SK-N-SH (cell line): ENCODE data around the gene ZBTB34. TPM values are rescaled to one million over a fixed set of nuclear protein-coding genes. Genes with fewer than 3 reads are reported as not detected.

ENCODE experiments used
- CTCF ChIA-PET: fragments of 300-600, 350-600 bp; formaldehyde crosslinking; extraction: SDS; loops from one replicate; lab custom pipeline; 2021; lab: Yijun Ruan, JAX
- POLR2A ChIA-PET: fragments of 350-600 bp; sonication (Branson Sonifier 250); formaldehyde crosslinking; extraction: SDS; loops from one replicate; lab custom pipeline; 2020; ENCODE audit warnings: antibody characterized with exemption, inconsistent platforms; lab: Yijun Ruan, JAX
- DNase-seq: peaks from one replicate; pipeline ENCODE4 v3.0.0; 2012
- H2AFZ ChIP-seq: fragments of 200-600 bp; sonication (generic); 2 replicates; pipeline ENCODE4 v1.8.1; 2016; ENCODE audit warnings: antibody characterized with exemption, mild to moderate bottlenecking, low read depth
- H3F3A ChIP-seq: fragments of 200-600 bp; sonication (generic); replicated peaks from 2 replicates; pipeline ENCODE3; 2016; ENCODE audit warnings: antibody characterized with exemption, mild to moderate bottlenecking; ENCODE audit not compliant: insufficient read depth
- H3K27ac ChIP-seq, 2 experiments: fragments of 200-500 bp in 1 of 2; fragments of 200-600 bp in 1 of 2; sonication (Bioruptor generic) in 1 of 2; sonication (generic), shearing (Covaris generic) in 1 of 2; 2 replicates each; pipeline versions ENCODE4 v1.5.1 to v1.6.1; 2014 to 2016; ENCODE audit warnings: low read depth in 2 of 2, inconsistent platforms in 1 of 2, low read length in 1 of 2, mild to moderate bottlenecking in 1 of 2, mixed read lengths in 1 of 2
- H3K27me3 ChIP-seq: fragments of 200-600 bp; sonication (generic), shearing (Covaris generic); 2 replicates; pipeline ENCODE4 v1.6.1; 2016; ENCODE audit warnings: mixed run types; ENCODE audit not compliant: insufficient read depth
- H3K36me3 ChIP-seq, 2 experiments: fragments of 200-500 bp in 1 of 2; fragments of 200-600 bp in 1 of 2; sonication (Bioruptor generic) in 1 of 2; sonication (generic) in 1 of 2; replicated peaks in 1 of 2; 2 replicates each; pipeline versions ENCODE3 to v1.5.1; 2014 to 2016; ENCODE audit warnings: low read length in 1 of 2, mild to moderate bottlenecking in 1 of 2; ENCODE audit not compliant: insufficient read depth in 2 of 2, control insufficient read depth in 1 of 2
- H3K4me1 ChIP-seq, 2 experiments: fragments of 200-500 bp in 1 of 2; fragments of 200-600 bp in 1 of 2; sonication (Bioruptor generic) in 1 of 2; sonication (generic), shearing (Covaris generic) in 1 of 2; 2 replicates each; pipeline versions ENCODE4 v1.5.1 to v1.6.1; 2014 to 2016; ENCODE audit warnings: low read depth in 1 of 2, low read length in 1 of 2, mixed run types in 1 of 2; ENCODE audit not compliant: insufficient read depth in 2 of 2, control insufficient read depth in 1 of 2
- H3K4me2 ChIP-seq: fragments of 200-600 bp; sonication (generic), shearing (Covaris generic); 2 replicates; pipeline ENCODE4 v1.6.1; 2017; ENCODE audit warnings: mixed run types
- H3K4me3 ChIP-seq, 2 experiments: fragments of 200-500 bp in 1 of 2; fragments of 200-600 bp in 1 of 2; sonication (Bioruptor generic) in 1 of 2; sonication (generic), shearing (Covaris generic) in 1 of 2; 2 replicates each; pipeline versions ENCODE4 v1.5.1 to v1.8.1; 2014 to 2016; ENCODE audit warnings: low read depth in 2 of 2, inconsistent platforms in 1 of 2, low read length in 1 of 2, mild to moderate bottlenecking in 1 of 2, mixed read lengths in 1 of 2, moderate library complexity in 1 of 2
- H3K79me2 ChIP-seq: fragments of 200-600 bp; sonication (generic); 2 replicates; pipeline ENCODE4 v1.8.1; 2017; ENCODE audit warnings: mild to moderate bottlenecking; ENCODE audit not compliant: insufficient read depth
- H3K9ac ChIP-seq: fragments of 200-600 bp; sonication (generic); 2 replicates; pipeline ENCODE4 v1.6.1; 2017; ENCODE audit warnings: mixed run types
- H3K9me2 ChIP-seq: fragments of 200-600 bp; sonication (generic); 2 replicates; pipeline ENCODE4 v1.6.1; 2017; ENCODE audit warnings: mixed run types
- H3K9me3 ChIP-seq: fragments of 200-600 bp; sonication (generic); 2 replicates; pipeline ENCODE4 v1.6.1; 2017; ENCODE audit warnings: mixed run types, mild to moderate bottlenecking, moderate library complexity
- H4K20me1 ChIP-seq: fragments of 200-600 bp; sonication (generic); 2 replicates; pipeline ENCODE4 v1.6.1; 2017; ENCODE audit warnings: mild to moderate bottlenecking, mixed run types; ENCODE audit not compliant: insufficient read depth
- ELF1 ChIP-seq: IDR thresholded peaks from 2 replicates; pipeline ENCODE4 v1.4.0; 2012
- FOXM1 ChIP-seq: IDR thresholded peaks from 2 replicates; pipeline ENCODE4 v1.4.0; 2012; ENCODE audit warnings: low read depth, mild to moderate bottlenecking
- MAX ChIP-seq: IDR thresholded peaks from 2 replicates; pipeline ENCODE4 v1.4.0; 2012; ENCODE audit warnings: low read depth
- RAD21 ChIP-seq: IDR thresholded peaks from 2 replicates; pipeline ENCODE4 v1.6.1; 2012; ENCODE audit warnings: mild to moderate bottlenecking, low read length
- REST ChIP-seq: IDR thresholded peaks from 2 replicates; pipeline ENCODE4 v1.6.1; 2012; ENCODE audit warnings: mild to moderate bottlenecking, low read depth, low read length, moderate library complexity
- USF1 ChIP-seq: IDR thresholded peaks from 2 replicates; pipeline ENCODE4 v1.4.0; 2012; ENCODE audit warnings: low read depth, borderline replicate concordance
- YY1 ChIP-seq: IDR thresholded peaks from 2 replicates; pipeline ENCODE4 v1.4.0; 2012; ENCODE audit warnings: low read depth, mild to moderate bottlenecking
- WGBS: methylation state at CpG from one replicate; pipeline ENCODE4 v1.1.6; 2017; ENCODE audit warnings: low lambda C conversion rate; 5-methylcytosine and 5-hydroxymethylcytosine counted together
- polyA plus RNA-seq, 3 experiments: library from polyadenylated mRNA; depleted of rRNA; stranded (reverse); fragments of >200 nt; gene quantifications; 2 replicates each; pipeline ENCODE4 v1.2.3, GENCODE V29; 2012
- TF ChIP-seq, protein P1 (sequence below): fragments of 200-600 bp; sonication (generic); IDR thresholded peaks from 2 replicates; pipeline ENCODE4 v1.6.1; 2017; ENCODE audit warnings: antibody characterized with exemption, mild to moderate bottlenecking, moderate library complexity

The ZBTB34 gene
- polyA plus RNA-seq, 1 of the 3 experiments (the other 2 are of a cell fraction) = 2.9 TPM

DNA sequence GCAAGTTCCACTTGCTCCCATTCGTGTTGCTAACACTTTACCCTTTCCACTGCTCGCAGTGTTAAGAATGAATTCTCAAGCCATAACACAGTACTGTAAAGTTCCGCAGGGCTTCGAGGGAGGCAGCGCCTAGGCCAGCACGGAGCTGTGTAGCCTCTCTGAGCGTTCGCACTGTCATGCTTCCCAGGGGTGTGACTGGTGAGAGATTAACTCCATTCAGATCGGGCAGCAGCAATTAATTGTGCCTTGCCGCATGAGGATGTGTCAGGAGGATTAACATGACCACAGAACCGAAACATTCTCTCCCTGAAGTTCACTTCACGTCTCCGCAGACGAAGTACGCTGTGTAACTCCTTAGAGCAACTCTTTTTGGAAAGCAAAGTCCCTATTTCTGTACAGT is 23.2 kb downstream of the ZBTB34 start (continued):
- TF ChIP-seq USF1 = no peak
- TF ChIP-seq, all 33 proteins: peak for 0

DNA sequence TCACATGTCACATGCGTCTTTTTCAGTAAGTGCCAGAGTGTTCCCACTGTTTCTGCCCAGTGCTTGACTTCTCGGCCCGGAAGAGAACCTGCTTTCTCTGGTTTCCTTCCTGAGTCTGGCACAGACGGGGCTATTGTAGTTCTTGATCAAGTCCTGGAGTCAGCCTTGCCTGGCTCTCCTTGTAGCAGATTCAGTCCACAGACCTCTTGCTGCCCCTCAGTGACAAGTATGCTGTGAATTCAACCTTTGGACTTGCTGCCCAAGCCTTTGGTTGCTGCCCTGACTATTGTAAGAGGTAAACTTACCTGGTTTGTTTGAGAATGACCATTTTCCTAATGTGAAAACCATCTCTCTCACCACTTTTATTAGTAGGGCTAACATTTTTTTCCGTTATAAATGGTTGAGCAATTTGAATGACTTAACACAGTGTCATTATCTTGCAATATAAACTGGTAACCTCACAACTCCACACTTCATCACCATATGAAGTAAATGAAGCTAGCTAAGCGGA is 24.7 kb downstream of the ZBTB34 start:
- no peak for TF ChIP-seq MAX
- no peak for TF ChIP-seq RAD21
- TF ChIP-seq ELF1 = no peak
- TF ChIP-seq USF1 = no peak
- TF ChIP-seq FOXM1 = no peak
- TF ChIP-seq YY1 = no peak
- no peak for TF ChIP-seq REST
- TF ChIP-seq, protein P1, sequence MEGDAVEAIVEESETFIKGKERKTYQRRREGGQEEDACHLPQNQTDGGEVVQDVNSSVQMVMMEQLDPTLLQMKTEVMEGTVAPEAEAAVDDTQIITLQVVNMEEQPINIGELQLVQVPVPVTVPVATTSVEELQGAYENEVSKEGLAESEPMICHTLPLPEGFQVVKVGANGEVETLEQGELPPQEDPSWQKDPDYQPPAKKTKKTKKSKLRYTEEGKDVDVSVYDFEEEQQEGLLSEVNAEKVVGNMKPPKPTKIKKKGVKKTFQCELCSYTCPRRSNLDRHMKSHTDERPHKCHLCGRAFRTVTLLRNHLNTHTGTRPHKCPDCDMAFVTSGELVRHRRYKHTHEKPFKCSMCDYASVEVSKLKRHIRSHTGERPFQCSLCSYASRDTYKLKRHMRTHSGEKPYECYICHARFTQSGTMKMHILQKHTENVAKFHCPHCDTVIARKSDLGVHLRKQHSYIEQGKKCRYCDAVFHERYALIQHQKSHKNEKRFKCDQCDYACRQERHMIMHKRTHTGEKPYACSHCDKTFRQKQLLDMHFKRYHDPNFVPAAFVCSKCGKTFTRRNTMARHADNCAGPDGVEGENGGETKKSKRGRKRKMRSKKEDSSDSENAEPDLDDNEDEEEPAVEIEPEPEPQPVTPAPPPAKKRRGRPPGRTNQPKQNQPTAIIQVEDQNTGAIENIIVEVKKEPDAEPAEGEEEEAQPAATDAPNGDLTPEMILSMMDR = no peak
- CTCF ChIA-PET = no interaction called here
- no peak for DNase-seq
- H3F3A ChIP-seq = no peaks in the 10 kb centered on the region
- H3K27ac ChIP-seq = no peak overlapping the region
- no peak overlapping the region for H3K4me2 ChIP-seq
- H3K36me3 ChIP-seq = peaks cover 24 to 40% of the 10 kb centered on the region in 2 experiments
- WGBS = 96% methylated on average over 6 of the region's 6 CpGs
- no peaks in the 10 kb centered on the region for H3K27me3 ChIP-seq
- no peak overlapping the region for H3K4me3 ChIP-seq
- no peak overlapping the region for H2AFZ ChIP-seq
- POLR2A ChIA-PET = no interaction called here
- H3K9me3 ChIP-seq = no peaks in the 10 kb centered on the region
- H3K4me1 ChIP-seq = no peaks in the 10 kb centered on the region; a peak in 1 of 4 replicates
- H3K9me2 ChIP-seq = no peaks in the 10 kb centered on the region
- H3K9ac ChIP-seq = no peak overlapping the region
- peaks cover 29% of the 10 kb centered on the region for H4K20me1 ChIP-seq
- peaks cover 25% of the 10 kb centered on the region; the same call in 1 of the 2 replicates for H3K79me2 ChIP-seq
